GM18508 (cell line): ENCODE results near the gene TTF1.
"Not testable (repeated sequence)": the region's sequence is repeated elsewhere in the genome, so short reads cannot be mapped to it uniquely, and the experiment has no call there.

Experiments used
- ATAC-seq: cut with Tn5 transposase; IDR thresholded peaks from one replicate; pipeline ENCODE4 v1.9.1; 2021; ENCODE audit warnings: moderate number of reproducible peaks; ENCODE audit not compliant: insufficient read depth, unreplicated experiment

Gene TTF1

DNA sequence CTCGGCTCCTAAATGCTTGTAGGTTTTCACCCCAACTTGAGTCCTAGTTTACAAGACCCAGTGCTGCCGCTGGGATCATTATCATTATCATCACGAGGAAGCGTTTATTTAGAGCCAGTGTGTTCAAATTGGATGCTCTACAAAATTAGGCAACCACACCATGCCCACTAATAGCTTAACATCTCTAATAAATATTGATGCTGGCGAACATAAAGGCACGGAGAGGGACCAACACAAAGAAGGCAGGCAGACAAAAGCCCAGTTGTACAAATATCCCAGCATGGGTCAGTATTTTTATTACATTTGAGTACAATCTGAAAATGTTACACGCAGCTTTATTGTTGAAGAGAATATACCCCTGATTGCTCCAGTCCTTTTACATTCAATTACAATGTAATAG lies 8.1 kb upstream of the TTF1 start:
- ATAC-seq, result no peak

GRCh38 chr9:132413926-132414325 lies 7.3 kb upstream of the TTF1 start:
- ATAC-seq, result no peak

DNA sequence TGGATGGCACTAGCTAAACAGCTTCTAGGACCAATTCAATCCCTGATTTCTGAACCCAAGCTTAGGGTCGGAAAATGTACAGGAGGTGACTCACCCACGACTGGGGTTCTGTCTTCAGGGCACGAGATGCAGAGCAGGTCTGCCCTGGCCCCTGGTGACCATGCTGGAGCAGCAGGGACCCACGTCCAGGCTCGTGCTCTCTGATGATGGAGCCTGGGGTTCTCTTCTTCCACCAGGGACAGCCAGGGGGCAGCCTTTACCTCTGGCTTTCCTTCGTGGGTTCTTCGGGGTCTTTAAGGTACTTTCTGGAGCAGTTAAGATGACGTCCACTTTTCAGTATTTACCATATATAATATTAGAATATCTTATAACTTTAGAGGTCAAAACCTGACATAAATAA lies 5.4 kb upstream of the TTF1 start:
- no peak for ATAC-seq

DNA sequence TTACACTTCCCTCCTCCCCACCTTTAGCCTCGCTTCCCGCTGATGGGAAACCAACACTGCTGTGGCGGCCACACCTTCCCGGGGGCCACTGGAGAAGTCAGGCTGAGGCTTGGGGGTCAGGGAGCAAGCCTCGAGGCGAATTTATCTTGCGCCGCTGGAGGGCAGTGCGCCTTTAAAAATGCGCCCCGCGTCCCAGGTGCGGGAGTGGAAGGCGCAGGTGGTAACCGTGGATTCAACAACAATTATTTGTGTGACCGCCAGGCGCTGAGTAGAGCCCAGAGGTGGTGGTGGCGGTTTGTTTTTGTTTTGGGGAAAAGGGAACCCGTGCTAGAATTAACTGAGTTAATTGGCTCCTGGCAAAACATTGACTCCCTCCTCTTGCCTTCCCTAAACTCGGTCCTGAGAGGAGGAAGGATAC lies 4.5 kb upstream of the TTF1 start:
- no peak for ATAC-seq

GRCh38 chr9:132410642-132411041 lies 4.0 kb upstream of the TTF1 start:
- no peak for ATAC-seq

DNA sequence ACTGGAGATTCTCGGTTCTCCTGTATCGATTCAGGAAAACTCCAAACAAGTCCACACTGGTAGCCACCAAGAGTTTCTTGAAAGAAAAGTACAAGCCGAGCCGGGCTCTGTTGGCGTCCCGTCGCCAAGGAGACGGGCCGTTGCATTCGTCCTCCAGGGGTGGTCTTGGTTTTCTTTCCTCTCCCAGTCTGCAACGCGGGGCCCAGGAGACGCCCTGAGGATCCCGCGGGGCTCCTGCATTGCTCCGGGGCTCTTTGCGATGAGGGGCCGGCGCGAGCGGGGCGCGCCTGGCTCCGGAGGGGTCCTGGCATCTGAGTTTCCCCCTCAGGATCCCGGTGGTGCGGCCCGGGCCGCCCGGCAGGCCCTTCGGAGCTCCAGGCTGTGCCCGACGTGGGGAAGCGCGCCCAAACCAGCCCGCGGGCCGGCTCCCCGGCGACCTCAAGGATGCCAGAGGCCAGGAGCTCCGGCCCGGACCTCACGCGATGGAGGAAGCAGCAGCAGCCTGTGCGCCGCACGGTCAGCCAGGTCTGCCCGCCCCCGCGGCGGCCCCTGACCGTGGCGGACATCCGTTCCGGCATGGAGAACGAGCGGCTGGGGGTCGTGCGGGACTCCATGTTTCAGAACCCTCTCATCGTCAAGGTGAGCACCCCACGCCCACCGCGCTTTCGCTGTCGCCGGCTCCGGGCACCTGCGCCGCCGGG lies 3.3 kb upstream of the TTF1 start, which contains the start of gene CFAP77:
Gene CFAP77 (plus strand): TSS at position 384 of the 701 bp plus-strand sequence. CDS start 61 bp downstream, at position 445.
- ATAC-seq, result no peak

DNA sequence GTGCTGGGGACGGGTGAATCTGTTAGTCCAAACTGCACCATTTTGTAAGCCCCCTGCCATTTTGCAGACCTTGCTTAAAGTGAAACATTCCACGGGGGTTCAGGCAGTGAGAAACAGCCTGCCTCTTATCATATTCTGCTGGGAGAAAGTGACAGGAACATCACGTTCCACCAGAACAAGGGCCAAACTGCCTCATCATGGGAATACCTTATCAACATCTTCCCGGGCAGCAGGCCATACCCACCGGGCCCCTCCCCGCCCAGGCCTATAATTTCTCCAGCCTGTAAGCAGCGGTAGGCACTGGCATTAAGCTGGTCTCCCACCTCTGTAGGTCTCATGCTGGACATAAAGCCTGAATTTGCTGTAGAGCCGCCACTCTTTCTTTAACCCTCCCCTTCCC lies 1.9 kb upstream of the TTF1 start:
- no peak for ATAC-seq

- ATAC-seq, result no peak
Measured at GRCh38 chr9:132407196-132407595, 556 bp upstream of the TTF1 start.

- no peak for ATAC-seq
Measured at GRCh38 chr9:132404228-132404881, 2.3 kb downstream of the TTF1 start.

DNA sequence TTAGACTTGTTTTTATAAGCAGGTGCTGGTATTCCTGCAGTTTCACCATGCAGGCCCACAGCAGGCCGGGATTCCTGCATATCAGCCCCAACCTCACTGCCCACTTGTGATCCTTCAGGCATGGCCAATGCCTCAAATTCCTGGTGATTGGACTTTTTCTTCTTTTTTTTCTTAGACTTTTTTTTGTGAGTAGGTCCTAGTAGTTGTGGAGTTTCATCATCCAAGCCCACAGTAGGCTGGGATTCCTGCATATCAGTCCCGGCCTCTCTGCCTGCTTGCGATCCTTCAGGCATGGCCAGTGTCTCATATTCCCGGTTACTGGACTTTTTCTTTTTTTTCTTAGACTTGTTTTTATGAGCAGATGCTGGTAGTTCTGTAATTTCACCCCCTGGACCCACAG lies 4.8 kb downstream of the TTF1 start:
- no peak for ATAC-seq

- ATAC-seq, result no peak
Measured at GRCh38 chr9:132395560-132395959, 11.1 kb downstream of the TTF1 start.

GRCh38 chr9:132391449-132391848 lies 15.2 kb downstream of the TTF1 start:
- ATAC-seq, result no peak

- ATAC-seq, result no peak
Measured at GRCh38 chr9:132390966-132391365, 15.7 kb downstream of the TTF1 start.

DNA sequence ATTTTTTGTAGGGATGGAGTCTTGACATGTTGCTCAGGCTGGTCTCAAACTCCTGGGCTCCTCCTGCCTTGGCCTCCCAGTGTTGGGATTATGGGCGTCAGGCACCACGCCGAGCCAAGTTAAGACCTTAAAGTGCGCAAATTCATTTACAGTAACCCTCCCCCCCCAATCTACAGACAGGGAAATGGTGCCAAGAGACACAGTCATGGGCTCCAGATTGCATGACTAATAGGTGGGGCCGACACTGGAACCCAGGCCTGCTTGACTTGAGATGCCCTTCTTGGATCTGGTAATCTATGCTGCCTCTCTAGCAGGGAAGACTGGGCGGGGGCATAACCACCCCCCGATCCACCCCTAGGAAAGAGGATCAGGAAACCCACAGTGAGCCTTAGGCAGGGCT lies 19.5 kb downstream of the TTF1 start:
- ATAC-seq, result no peak

GRCh38 chr9:132384376-132384775 lies 22.3 kb downstream of the TTF1 start:
- ATAC-seq, result no peak

GRCh38 chr9:132383462-132383883 lies 23.2 kb downstream of the TTF1 start:
- no peak for ATAC-seq

DNA sequence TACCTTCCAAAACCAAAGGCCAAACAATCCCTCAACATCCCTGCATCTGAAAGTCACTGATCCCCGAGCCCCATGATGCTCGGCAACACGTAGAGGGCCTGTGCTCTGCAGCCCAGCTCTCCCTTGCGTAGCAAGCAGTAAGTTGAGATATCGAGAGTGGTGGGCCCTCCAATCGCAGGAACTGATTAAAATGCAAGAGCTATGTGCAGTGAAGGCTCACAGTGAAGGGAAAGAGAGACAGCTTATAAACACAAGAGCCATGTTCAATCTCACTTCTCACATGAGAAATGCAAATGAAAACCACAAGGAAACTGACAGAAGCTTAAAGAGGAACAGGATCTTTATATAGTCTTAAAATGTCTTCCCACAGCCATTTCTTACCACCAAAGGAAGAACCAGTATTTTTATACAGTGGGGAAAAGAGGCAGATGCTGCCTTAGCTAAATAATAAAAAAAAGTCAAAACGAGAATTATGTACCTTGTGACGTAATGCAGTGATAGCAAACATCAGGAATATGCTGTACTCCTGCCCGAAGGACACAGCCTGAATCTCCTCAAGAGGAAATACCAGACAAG lies 24.6 kb downstream of the TTF1 start:
- no peak for ATAC-seq

- ATAC-seq, result not testable (repeated sequence)
Measured at GRCh38 chr9:132378416-132378815, 28.2 kb downstream of the TTF1 start.

DNA sequence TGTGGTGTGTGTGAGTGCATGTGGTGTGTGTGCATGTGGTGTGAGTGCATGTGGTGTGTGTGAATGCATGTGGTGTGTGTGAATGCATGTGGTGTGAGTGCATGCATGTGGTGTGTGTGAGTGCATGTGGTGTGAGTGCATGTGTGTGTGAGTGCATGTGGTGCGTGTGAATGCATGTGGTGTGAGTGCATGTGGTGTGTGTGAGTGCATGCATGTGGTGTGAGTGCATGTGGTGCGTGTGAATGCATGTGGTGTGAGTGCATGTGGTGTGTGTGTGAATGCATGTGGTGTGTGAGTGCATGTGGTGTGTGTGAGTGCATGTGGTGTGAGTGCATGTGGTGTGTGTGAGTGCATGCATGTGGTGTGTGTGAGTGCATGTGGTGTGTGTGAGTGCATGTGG lies 28.9 kb downstream of the TTF1 start:
- not testable (repeated sequence) for ATAC-seq

DNA sequence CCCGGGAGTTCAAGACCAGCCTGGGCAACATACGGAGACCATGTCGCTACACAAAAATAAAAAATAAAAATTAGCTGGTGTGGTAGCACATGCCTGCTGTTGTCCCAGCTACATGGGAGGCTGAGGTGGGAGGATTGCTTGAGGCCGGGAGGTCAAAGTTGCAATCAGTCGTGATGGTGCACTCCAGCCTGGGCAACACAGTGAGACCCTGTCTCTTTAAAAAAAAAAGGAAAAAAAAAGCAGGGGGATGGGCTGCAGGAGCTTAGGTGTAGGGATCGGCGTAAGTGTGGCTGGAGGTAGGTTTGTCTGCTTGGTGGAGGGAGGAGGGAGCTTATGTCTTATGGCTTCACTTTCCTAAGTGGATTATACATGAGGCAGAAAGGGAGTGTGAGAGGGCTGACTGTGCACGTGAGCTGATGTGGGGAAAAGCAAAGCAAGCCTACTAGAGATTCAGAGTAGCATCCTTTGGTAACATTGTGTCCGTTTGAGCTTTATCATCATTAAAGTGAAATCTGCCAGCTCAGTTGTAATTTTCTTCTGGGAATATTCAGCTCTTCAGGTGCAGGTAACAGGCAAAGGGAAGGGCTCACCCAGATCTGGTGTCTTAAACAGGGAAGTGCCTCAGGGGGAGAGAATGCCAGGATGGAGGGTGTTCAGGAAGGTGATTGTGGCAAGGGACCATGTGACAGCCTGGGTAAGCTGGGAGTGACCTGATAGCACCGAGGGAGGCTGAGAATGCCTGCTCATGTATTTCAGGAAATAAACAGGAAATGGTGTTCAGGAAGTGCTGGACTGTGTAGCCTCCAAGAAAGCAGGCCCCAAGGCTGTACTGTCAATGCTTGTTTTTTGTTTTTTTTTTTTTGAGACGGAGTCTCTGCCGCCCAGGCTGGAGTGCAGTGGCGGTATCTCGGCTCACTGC lies 34.2 kb downstream of the TTF1 start:
- no peak for ATAC-seq

GRCh38 chr9:132370592-132370991 lies 36.0 kb downstream of the TTF1 start:
- ATAC-seq, result no peak
